Left colon (tissue), 2 donors: ENCODE data around the gene SSTR1. TPM values are rescaled to one million over a fixed set of nuclear protein-coding genes. Genes with fewer than 3 reads are reported as not detected.

Experiments
- total RNA-seq, 2 donors: library from RNA; stranded (reverse); fragmentation: NEBNext Ultra II Directional; extraction: Animal tissue kit (Norgen Biotek cat#: 25700); gene quantifications; one replicate each; pipeline ENCODE4 v1.2.1, GENCODE V29; 2021
- donor health status: DM: no; HTN: no; CAD: no.
- donor health status: DM: yes; HTN: yes; CAD: no.

The SSTR1 gene
- total RNA-seq, 2 donors from 2014 or later, result 10.0 to 10.5 TPM

Other genes starting within 250 kb of the SSTR1 start
- gene CLEC14A, start 48.2 kb downstream of the SSTR1 start, total RNA-seq, result 1 to 10 TPM; 5.8 to 7.7 TPM